HG02571 (cell line): Measurements from ENCODE around the gene TMEM45B.
"Not testable (repeated sequence)": the region's sequence is repeated elsewhere in the genome, so short reads cannot be mapped to it uniquely, and the experiment has no call there.

Source experiments
- ATAC-seq: cut with Tn5 transposase; IDR thresholded peaks from one replicate; pipeline ENCODE4 v1.9.1; 2021; ENCODE audit warnings: mild to moderate bottlenecking, moderate library complexity; ENCODE audit not compliant: unreplicated experiment

TMEM45B gene

GRCh38 chr11:129804012-129804411 is 11.6 kb upstream of the TMEM45B start:
- no peak for ATAC-seq

- ATAC-seq = not testable (repeated sequence)
These were observed 7.4 kb upstream of the TMEM45B start for GRCh38 chr11:129808241-129808640.

- no peak for ATAC-seq
These were observed 2.3 kb upstream of the TMEM45B start for GRCh38 chr11:129813231-129813791.

GRCh38 chr11:129814244-129815014 is 1.2 kb upstream of the TMEM45B start:
- no peak for ATAC-seq

DNA sequence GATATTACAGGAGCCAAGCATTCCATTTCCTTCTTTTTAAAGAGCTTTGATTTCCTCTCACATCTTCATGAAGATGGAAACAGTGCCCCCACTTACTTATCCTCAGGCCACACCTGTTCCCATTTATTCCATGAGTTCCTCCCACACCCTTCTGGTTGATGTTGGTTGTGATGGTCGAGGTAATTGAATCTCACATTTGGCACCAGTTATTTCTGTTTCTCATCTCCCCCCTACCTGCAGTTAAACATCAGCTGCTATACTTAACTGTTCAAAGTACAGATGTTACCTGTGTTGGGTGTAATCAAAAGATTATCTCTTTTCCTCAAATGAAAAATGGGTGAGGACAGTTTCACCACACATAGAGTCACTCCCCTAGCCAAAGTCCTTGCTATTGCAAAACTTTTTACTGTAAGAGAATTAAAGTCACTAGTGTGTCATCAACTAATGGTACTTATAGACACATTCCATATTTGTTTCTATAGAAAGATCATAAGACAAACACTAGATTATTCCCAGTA is 1.9 kb downstream of the TMEM45B start:
- ATAC-seq = no peak

GRCh38 chr11:129818236-129818635 is 2.6 kb downstream of the TMEM45B start:
- ATAC-seq = not testable (repeated sequence)

GRCh38 chr11:129819237-129819636 is 3.6 kb downstream of the TMEM45B start:
- ATAC-seq = no peak

- not testable (repeated sequence) for ATAC-seq
These were observed 4.6 kb downstream of the TMEM45B start for GRCh38 chr11:129820228-129820627.

- ATAC-seq = not testable (repeated sequence)
These were observed 7.6 kb downstream of the TMEM45B start for GRCh38 chr11:129823281-129823680.

DNA sequence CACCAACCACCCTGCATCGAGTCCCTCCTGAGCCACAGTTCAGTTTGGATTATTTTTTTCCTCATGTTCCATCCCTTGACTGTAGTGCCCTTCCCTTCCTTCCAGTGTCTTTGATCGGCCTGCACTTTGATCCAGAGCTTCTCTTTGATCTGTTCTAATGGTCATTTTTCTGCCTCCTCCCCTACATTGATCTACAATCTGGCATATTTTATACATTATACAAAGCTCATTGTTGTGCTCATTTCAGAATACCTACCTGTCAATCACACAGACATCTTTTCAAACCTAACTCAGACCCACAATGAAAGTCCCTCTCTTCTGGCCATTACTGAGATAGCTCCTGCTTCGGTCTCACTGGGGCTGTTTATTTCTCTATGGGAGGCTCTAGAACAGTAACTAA is 8.2 kb downstream of the TMEM45B start:
- ATAC-seq = not testable (repeated sequence)

DNA sequence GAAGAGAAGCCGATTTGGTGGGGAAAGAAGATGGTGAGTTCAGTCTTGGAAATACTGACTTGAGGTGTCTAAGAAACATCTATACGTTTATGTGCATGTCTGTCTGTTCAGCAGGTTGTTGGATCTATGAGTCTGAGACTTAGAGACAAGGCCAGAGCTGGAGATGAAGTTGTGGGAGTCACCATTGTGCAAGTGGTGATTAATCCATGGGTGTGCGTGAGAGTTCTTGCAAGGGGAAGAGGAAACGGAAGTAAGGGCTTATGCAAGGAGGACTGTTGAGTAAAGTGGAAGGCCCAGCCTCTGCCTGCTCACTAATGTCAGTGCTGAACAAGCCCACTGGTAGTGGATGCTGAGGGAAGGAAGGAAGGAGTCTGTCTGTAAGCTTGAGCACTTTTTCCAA is 9.7 kb downstream of the TMEM45B start:
- ATAC-seq = no peak

GRCh38 chr11:129828301-129828836 is 12.7 kb downstream of the TMEM45B start:
- no peak for ATAC-seq

DNA sequence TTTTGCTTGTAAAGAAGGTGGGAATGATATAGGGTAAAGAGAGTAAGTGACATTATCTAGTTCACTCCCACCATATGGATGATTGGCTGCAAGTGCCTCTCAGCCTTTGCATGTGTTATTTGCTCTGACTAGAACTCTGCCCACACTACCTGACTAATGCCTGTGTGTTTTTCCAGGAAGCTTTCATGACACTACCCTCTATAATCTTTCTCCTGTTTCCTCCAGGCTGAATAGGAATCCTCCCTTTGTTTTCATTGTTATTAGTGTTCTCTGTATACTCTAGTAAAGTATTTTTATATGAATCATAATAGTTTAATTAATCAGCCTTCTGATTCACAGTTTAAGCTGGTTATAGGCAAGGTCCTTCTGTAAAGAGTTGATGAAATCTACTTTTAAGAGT is 13.8 kb downstream of the TMEM45B start:
- ATAC-seq = not testable (repeated sequence)

GRCh38 chr11:129831227-129831626 is 15.6 kb downstream of the TMEM45B start:
- not testable (repeated sequence) for ATAC-seq

- not testable (repeated sequence) for ATAC-seq
These were observed 17.6 kb downstream of the TMEM45B start for GRCh38 chr11:129833260-129833659.

DNA sequence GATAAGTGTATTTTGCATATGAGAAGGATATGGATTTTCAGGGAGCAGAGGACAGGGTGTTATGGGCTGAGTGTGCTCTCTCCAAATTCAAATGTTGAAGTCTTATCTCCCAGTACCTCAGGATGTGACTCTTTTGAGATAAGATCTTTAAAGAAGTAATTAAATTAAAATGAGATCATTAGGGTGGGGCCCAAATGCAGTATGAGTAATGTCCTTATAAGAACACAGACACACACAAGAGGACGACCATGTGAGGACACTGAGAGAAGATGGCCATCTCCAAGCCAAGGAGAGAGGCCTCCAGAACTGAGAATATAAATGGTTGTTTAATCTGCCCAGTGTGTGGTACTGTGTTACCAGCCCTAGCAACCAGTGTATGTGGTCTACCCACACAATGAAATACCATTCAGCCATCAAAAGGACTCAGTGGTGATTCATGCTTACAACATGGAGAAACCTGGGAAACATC is 20.8 kb downstream of the TMEM45B start:
- ATAC-seq = not testable (repeated sequence)

DNA sequence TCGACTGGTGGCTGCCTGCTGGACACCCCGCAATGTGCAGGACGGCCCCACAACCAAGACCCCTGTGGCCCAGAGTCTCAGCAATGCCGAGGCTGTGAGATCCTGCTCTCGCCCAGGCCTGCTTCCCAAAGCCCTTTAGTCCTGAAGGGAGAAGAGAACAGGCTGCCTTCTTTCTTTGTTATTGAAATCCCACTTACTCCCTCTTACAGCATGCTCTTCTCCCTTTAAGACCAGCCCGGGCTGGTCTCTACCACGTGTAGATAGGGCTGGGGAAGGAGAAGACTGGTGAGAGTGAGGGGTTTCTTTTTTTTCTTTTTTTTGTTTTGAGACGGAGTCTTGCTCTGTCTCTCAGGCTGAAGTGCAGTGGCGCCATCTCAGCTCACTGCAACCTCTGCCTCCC is 21.3 kb downstream of the TMEM45B start:
- no peak for ATAC-seq

- no peak for ATAC-seq
These were observed 24.6 kb downstream of the TMEM45B start for GRCh38 chr11:129840236-129840635.

- no peak for ATAC-seq
These were observed 26.5 kb downstream of the TMEM45B start for GRCh38 chr11:129842138-129842537.

DNA sequence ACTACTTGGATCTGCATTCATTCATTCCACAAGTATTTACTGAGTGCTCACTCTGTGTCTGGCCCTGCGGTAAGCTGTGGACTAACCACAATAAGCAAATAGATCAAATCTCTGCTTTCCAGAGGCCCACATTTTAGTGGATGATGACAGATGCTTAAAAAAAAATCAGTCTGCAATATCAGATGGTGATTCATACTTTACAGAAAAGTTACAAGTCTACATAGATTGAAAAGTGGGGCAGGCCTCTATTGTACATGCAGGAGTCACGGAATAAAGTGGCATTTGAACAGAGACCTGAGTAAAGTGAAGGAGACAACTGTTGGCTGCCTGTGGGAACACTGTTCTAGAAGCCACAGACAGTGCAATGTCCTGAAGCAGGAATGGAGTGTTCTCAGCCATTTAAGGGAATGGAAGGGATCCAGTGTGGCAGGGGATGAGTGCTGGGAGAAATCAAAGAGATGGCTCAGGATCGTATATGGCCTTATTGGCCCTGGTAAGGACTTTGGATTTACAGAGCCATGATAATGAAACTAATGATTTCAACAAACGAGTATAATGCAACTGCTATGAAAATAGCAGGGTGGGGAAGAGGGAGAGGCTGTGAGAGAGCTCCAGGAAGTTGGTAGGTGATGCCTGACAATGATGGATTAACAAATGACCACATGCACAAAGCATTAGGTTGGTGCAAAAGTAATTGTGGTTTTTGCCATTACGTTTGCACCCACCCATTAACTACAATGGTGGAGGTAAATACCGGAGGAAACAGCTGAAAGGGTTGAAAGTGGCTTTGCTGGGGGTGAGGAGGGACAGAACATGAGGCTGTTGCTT is 31.1 kb downstream of the TMEM45B start:
- ATAC-seq = no peak

DNA sequence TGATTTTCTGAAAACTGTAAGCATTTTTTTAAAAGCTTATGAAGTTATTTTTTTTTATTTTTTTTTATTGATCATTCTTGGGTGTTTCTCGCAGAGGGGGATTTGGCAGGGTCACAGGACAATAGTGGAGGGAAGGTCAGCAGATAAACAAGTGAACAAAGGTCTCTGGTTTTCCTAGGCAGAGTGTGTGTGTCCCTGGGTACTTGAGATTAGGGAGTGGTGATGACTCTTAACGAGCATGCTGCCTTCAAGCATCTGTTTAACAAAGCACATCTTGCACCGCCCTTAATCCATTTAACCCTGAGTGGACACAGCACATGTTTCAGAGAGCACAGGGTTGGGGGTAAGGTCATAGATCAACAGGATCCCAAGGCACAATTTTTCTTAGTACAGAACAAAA is 31.7 kb downstream of the TMEM45B start:
- not testable (repeated sequence) for ATAC-seq
